Ovary (tissue), 9 donors: Measurements from ENCODE around the gene SLC35A4. TPM values are rescaled to one million over a fixed set of nuclear protein-coding genes. Genes with fewer than 3 reads are reported as not detected.
"Not testable (repeated sequence)": the region's sequence is repeated elsewhere in the genome, so short reads cannot be mapped to it uniquely, and the experiment has no call there.

Experiments used
- DNase-seq, 5 donors: peaks; one replicate each; pipeline ENCODE4 v3.0.0-alpha.2; 2019 to 2020
- H3K27ac ChIP-seq, 2 donors: fragments of 200-600 bp; one replicate each; pipeline versions ENCODE4 v1.5.1 to v1.8.0; 2019 to 2022
- H3K27me3 ChIP-seq: fragments of 200-600 bp; one replicate; pipeline ENCODE4 v1.8.0; 2022
- H3K36me3 ChIP-seq: fragments of 200-600 bp; sonication (generic); one replicate; pipeline ENCODE4 v1.5.1; 2019
- H3K4me1 ChIP-seq: one replicate; pipeline ENCODE4 v1.8.1; 2013; ENCODE audit warnings: mild to moderate bottlenecking, moderate library complexity; ENCODE audit not compliant: insufficient read depth
- H3K4me3 ChIP-seq: fragments of 200-600 bp; sonication (generic); one replicate; pipeline ENCODE4 v1.5.1; 2017
- H3K9me3 ChIP-seq, 2 donors: fragments of 200-600 bp in 1 of 2; sonication (generic) in 1 of 2; one replicate each; pipeline versions ENCODE4 v1.5.1 to v1.8.1; 2013 to 2019; ENCODE audit warnings: mild to moderate bottlenecking in 1 of 2, moderate library complexity in 1 of 2
- CTCF ChIP-seq, 3 donors: fragments of 450-650 bp in 2 of 3; fragments of 200-600 bp in 1 of 3; IDR thresholded peaks; one replicate each; pipeline versions ENCODE4 v1.5.1 to v1.8.0; 2016 to 2022; ENCODE audit warnings: antibody characterized with exemption in 3 of 3, mild to moderate bottlenecking in 1 of 3
- EP300 ChIP-seq: sonication (generic); formaldehyde crosslinking; IDR thresholded peaks from one replicate; pipeline ENCODE4 v1.6.1; 2017; ENCODE audit warnings: antibody characterized with exemption
- POLR2A ChIP-seq: fragments of 450-650 bp; IDR thresholded peaks from one replicate; pipeline ENCODE4 v1.6.1; 2017; ENCODE audit warnings: antibody characterized with exemption, mild to moderate bottlenecking, moderate library complexity
- WGBS, 3 donors: extraction: QIAGEN DNeasy Blood & Tissue Kit in 1 of 3; methylation state at CpG; one replicate each; pipeline versions ENCODE4 v1.1.5 to v1.1.7; 2013 to 2017; 5-methylcytosine and 5-hydroxymethylcytosine counted together
- intact Hi-C, 4 donors: fragments of 100-400 bp; cut with DNase I; formaldehyde crosslinking; loops; one replicate each; pipeline versions ENCODE4 v1.11.0 to v1.15.1; 2022 to 2023
- polyA plus RNA-seq, 2 donors: library from polyadenylated mRNA; stranded (reverse); fragments of 200-250 nt in 1 of 2; fragments of 350-450 nt in 1 of 2; fragmentation: Illumina TruSeq in 1 of 2; extraction: RNeasy Lipid Tissue Mini Kit (QIAGEN cat#74804) in 1 of 2; gene quantifications; one replicate each; pipeline ENCODE4 v1.2.3, GENCODE V29; 2013 to 2014
- total RNA-seq, 7 donors: library from RNA; depleted of rRNA in 2 of 7; stranded (reverse); fragments of >200 nt in 2 of 7; fragmentation: NEBNext Ultra II Directional in 3 of 7; extraction: Animal tissue kit (Norgen Biotek cat#: 25700) in 3 of 7; gene quantifications; one replicate each; pipeline versions ENCODE4 v1.1.0 to v1.2.4, GENCODE V29; 2016 to 2023
- donor health status: DM: no; HTN: no; CAD: no; lungs with moderate emphysema.
- donor health status: DM: no; HTN: no; CAD: no.
- donor health status: Bipolar disorder and iron deficiency.
- donor health status: DM: yes; HTN: yes; CAD: no.
- donor health status: DM: no; HTN: no; CAD: no.
- donor health status: DM: yes; HTN: yes; CAD: no.

Gene SLC35A4
- total and polyA plus RNA-seq, 9 donors = 22.3 to 80.2 (median 47.1) TPM

- H3K27ac ChIP-seq = no peak overlapping the region
- no peak for TF ChIP-seq POLR2A
- TF ChIP-seq EP300 = no peak
- no peak for TF ChIP-seq CTCF (IDR thresholded peaks at IDR 0.05)
- intact Hi-C loops = no loop called here
- WGBS, 3 donors = 5 to 15% (median 5%) methylated on average over 3 of the region's 3 CpGs
- DNase-seq = no peak
- H3K4me3 ChIP-seq = no peak overlapping the region
- peaks cover 11% of the 10 kb centered on the region for H3K4me1 ChIP-seq
- no peaks in the 10 kb centered on the region for H3K27me3 ChIP-seq
- no peaks in the 10 kb centered on the region for H3K9me3 ChIP-seq
- H3K36me3 ChIP-seq = no peaks in the 10 kb centered on the region
These were observed 9.5 kb downstream of the SLC35A4 start for GRCh38 chr5:140574165-140574564.

GRCh38 chr5:140575309-140575708 is 10.7 kb downstream of the SLC35A4 start:
- 83 to 84% (median 84%) methylated on average over 8 of the region's 8 CpGs for WGBS, 3 donors

GRCh38 chr5:140576776-140577201 is 12.2 kb downstream of the SLC35A4 start:
- Histone ChIP-seq H3K4me3 (no peak overlapping the region), H3K27me3 (no peaks in the 10 kb centered on the region), H3K27ac (no peak overlapping the region), H3K9me3 (no peaks in the 10 kb centered on the region), H3K36me3 (no peaks in the 10 kb centered on the region), H3K4me1 (peaks cover 5% of the 10 kb centered on the region)
- intact Hi-C loops = no loop called here
- TF ChIP-seq POLR2A (no peak), EP300 (no peak), CTCF (IDR thresholded peaks at IDR 0.05) (no peak)
- DNase-seq = no peak
- 19 to 32% (median 20%) methylated on average over 2 of the region's 2 CpGs for WGBS, 3 donors

More at GRCh38 chr5:140575309-140575708, 10.7 kb downstream of the SLC35A4 start:
- Histone ChIP-seq H3K27ac (no peak overlapping the region), H3K4me1 (peaks cover 11% of the 10 kb centered on the region), H3K36me3 (no peaks in the 10 kb centered on the region), H3K27me3 (no peaks in the 10 kb centered on the region), H3K9me3 (no peaks in the 10 kb centered on the region), H3K4me3 (no peak overlapping the region)
- intact Hi-C loops = no loop called here
- no peak for DNase-seq
- no peak for TF ChIP-seq CTCF (IDR thresholded peaks at IDR 0.05)
- no peak for TF ChIP-seq POLR2A

- H3K9me3 ChIP-seq, H3K27ac ChIP-seq, intact Hi-C loops, H3K27me3 ChIP-seq, H3K36me3 ChIP-seq, H3K4me3 ChIP-seq, DNase-seq, H3K4me1 ChIP-seq: not testable (repeated sequence)
- 92 to 95% (median 94%) methylated on average over 6 of the region's 6 CpGs for WGBS, 3 donors
These were observed 14.6 kb downstream of the SLC35A4 start for GRCh38 chr5:140579188-140579747.

GRCh38 chr5:140587495-140587894 is 22.9 kb downstream of the SLC35A4 start:
- H3K27me3 ChIP-seq = no peaks in the 10 kb centered on the region

More at GRCh38 chr5:140587495-140587894, 22.9 kb downstream of the SLC35A4 start:
- no peak for DNase-seq
- TF ChIP-seq POLR2A (no peak), CTCF (IDR thresholded peaks at IDR 0.05) (no peak), EP300 (no peak)
- H3K27ac ChIP-seq = no peak overlapping the region
- H3K4me3 ChIP-seq = no peak overlapping the region
- WGBS, 3 donors = 89 to 96% (median 94%) methylated on average over 1 of the region's 1 CpG
- H3K4me1 ChIP-seq = peaks cover 3% of the 10 kb centered on the region
- intact Hi-C loops = no loop called here
- H3K36me3 ChIP-seq = no peaks in the 10 kb centered on the region
- no peaks in the 10 kb centered on the region for H3K9me3 ChIP-seq
